ENCODE measurements around the gene EFCAB11.

The EFCAB11 gene

GRCh38 chr14:89747126-89747525, 207.4 kb downstream of the EFCAB11 start:
- Mint-ChIP-seq H3K36me3 (ENCODE audit: low read depth) (peaks cover 6% of the 10 kb centered on the region), H3K4me1 (ENCODE audit: low read depth) (peaks cover 12% of the 10 kb centered on the region), H3K9me3 (peaks cover 30% of the 10 kb centered on the region), H3K4me3 (no peak overlapping the region), H3K27me3 (ENCODE audit: low read depth) (no peaks in the 10 kb centered on the region), H3K27ac (no peak overlapping the region)

- H3K4me3 Mint-ChIP-seq: no peak overlapping the region
- peaks cover 4% of the 10 kb centered on the region for H3K36me3 Mint-ChIP-seq (ENCODE audit: low read depth)
- H3K4me1 Mint-ChIP-seq (ENCODE audit: low read depth): peaks cover 10% of the 10 kb centered on the region
Observed at GRCh38 chr14:89746654-89747053, 207.9 kb downstream of the EFCAB11 start.

GRCh38 chr14:89746135-89746534, 208.4 kb downstream of the EFCAB11 start:
- Mint-ChIP-seq H3K4me3 (no peak overlapping the region), H3K9me3 (peaks cover 37% of the 10 kb centered on the region), H3K36me3 (ENCODE audit: low read depth) (peaks cover 4% of the 10 kb centered on the region), H3K4me1 (ENCODE audit: low read depth) (peaks cover 7% of the 10 kb centered on the region), H3K27ac (no peak overlapping the region), H3K27me3 (ENCODE audit: low read depth) (no peaks in the 10 kb centered on the region)

More at GRCh38 chr14:89746654-89747053, 207.9 kb downstream of the EFCAB11 start:
- Mint-ChIP-seq H3K9me3 (peaks cover 35% of the 10 kb centered on the region), H3K27me3 (ENCODE audit: low read depth) (no peaks in the 10 kb centered on the region), H3K27ac (no peak overlapping the region)

Measured in T-helper 1 cell treated with Interleukin-12 subunit alpha and Interleukin-12 subunit beta and Interleukin-4 antibody, amounts not matched to agents 30 μg/mL and 1 μg/mL, for 36 hours (primary cell).